Hepatocyte (in vitro differentiated cells): ENCODE results near the gene FAM117B.

Experiments
- CTCF ChIP-seq: fragments of 200-600 bp; sonication (generic); IDR thresholded peaks from 2 replicates; pipeline ENCODE4 v1.5.1; 2016; ENCODE audit warnings: antibody characterized with exemption, mild to moderate bottlenecking; ENCODE audit not compliant: poor library complexity
- EZH2 ChIP-seq: fragments of 200-600 bp; sonication (generic); IDR thresholded peaks from 2 replicates; pipeline ENCODE4 v1.6.1; 2016; ENCODE audit warnings: antibody characterized with exemption, mild to moderate bottlenecking, borderline replicate concordance

GRCh38 chr2:202689898-202690297, 55.1 kb downstream of the FAM117B start:
- TF ChIP-seq CTCF (no peak), EZH2 (no peak)
